Progenitor cell of endocrine pancreas (in vitro differentiated cells): ENCODE results near the gene HK1. TPM values are rescaled to one million over a fixed set of nuclear protein-coding genes. Genes with fewer than 3 reads are reported as not detected.
"Not testable (repeated sequence)": the region's sequence is repeated elsewhere in the genome, so short reads cannot be mapped to it uniquely, and the experiment has no call there.

Source experiments
- DNase-seq: peaks from one replicate; pipeline ENCODE4 v3.0.0; 2021; ENCODE audit warnings: low spot score; ENCODE audit not compliant: unreplicated experiment
- H3K27ac Mint-ChIP-seq: 2 replicates; pipeline ENCODE4 v1.8.0; 2021; ENCODE audit warnings: mild to moderate bottlenecking, moderate library complexity, mixed read lengths
- H3K27me3 Mint-ChIP-seq: 2 replicates; pipeline ENCODE4 v1.8.0; 2021; ENCODE audit warnings: mixed read lengths
- H3K36me3 Mint-ChIP-seq: 2 replicates; pipeline ENCODE4 v1.8.0; 2022; ENCODE audit warnings: mixed read lengths; ENCODE audit not compliant: insufficient read depth
- H3K4me1 Mint-ChIP-seq: 2 replicates; pipeline ENCODE4 v1.8.0; 2021; ENCODE audit warnings: low read depth, mixed read lengths
- H3K4me3 Mint-ChIP-seq: 2 replicates; pipeline ENCODE4 v1.8.0; 2021; ENCODE audit warnings: low read depth, mild to moderate bottlenecking, moderate library complexity, mixed read lengths
- H3K9me3 Mint-ChIP-seq: 2 replicates; pipeline ENCODE4 v1.8.0; 2021; ENCODE audit warnings: low read depth, mixed read lengths
- total RNA-seq: library from RNA; stranded (reverse); gene quantifications from 2 replicates; pipeline ENCODE4 v1.2.1, GENCODE V29; 2021
- TF ChIP-seq, protein P1 (sequence below): fragments of 200-600 bp; sonication (generic); IDR thresholded peaks from one replicate; pipeline ENCODE4 v1.5.0; 2021; ENCODE audit warnings: antibody characterized with exemption, mild to moderate bottlenecking; ENCODE audit not compliant: unreplicated experiment

The HK1 gene
- total RNA-seq, 1 donor from 2014 or later: 32.5 TPM

- no peak for DNase-seq
These were observed 50.1 kb downstream of the HK1 start for GRCh38 chr10:69328380-69328735.

DNA sequence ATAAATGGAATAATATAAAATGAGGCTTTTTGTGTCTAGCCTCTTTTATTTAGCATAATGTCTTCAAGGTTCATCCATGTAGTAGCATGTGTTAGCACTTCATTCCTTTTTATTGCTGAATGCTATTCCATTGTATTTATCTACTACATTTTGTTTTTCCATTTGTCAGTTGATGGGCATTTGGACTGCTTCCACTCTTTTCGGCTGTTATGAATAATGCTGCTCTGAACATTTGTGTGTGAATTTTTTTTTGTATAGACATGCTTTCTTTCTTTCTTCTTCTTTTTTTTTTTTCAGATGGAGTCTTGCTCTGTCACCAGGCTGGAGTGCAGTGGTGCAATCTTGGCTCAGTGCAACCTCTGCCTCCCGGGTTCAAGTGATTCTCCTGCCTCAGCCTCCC, 50.6 kb downstream of the HK1 start:
- H3K4me3 Mint-ChIP-seq, H3K9me3 Mint-ChIP-seq, H3K27ac Mint-ChIP-seq, H3K36me3 Mint-ChIP-seq, DNase-seq: not testable (repeated sequence)
- peaks cover 18% of the 10 kb centered on the region for H3K4me1 Mint-ChIP-seq
- peaks cover 21% of the 10 kb centered on the region for H3K27me3 Mint-ChIP-seq

More at GRCh38 chr10:69328380-69328735, 50.1 kb downstream of the HK1 start:
- peaks cover 15% of the 10 kb centered on the region for H3K4me1 Mint-ChIP-seq
- TF ChIP-seq, protein P1, sequence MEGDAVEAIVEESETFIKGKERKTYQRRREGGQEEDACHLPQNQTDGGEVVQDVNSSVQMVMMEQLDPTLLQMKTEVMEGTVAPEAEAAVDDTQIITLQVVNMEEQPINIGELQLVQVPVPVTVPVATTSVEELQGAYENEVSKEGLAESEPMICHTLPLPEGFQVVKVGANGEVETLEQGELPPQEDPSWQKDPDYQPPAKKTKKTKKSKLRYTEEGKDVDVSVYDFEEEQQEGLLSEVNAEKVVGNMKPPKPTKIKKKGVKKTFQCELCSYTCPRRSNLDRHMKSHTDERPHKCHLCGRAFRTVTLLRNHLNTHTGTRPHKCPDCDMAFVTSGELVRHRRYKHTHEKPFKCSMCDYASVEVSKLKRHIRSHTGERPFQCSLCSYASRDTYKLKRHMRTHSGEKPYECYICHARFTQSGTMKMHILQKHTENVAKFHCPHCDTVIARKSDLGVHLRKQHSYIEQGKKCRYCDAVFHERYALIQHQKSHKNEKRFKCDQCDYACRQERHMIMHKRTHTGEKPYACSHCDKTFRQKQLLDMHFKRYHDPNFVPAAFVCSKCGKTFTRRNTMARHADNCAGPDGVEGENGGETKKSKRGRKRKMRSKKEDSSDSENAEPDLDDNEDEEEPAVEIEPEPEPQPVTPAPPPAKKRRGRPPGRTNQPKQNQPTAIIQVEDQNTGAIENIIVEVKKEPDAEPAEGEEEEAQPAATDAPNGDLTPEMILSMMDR: no peak
- no peaks in the 10 kb centered on the region for H3K36me3 Mint-ChIP-seq
- no peaks in the 10 kb centered on the region for H3K9me3 Mint-ChIP-seq
- no peak overlapping the region for H3K4me3 Mint-ChIP-seq
- H3K27me3 Mint-ChIP-seq: peaks cover 21% of the 10 kb centered on the region
- H3K27ac Mint-ChIP-seq: no peak overlapping the region

- H3K27me3 Mint-ChIP-seq: peaks cover 21% of the 10 kb centered on the region
- H3K4me1 Mint-ChIP-seq: peaks cover 26% of the 10 kb centered on the region
- TF ChIP-seq, protein P1: no peak
- DNase-seq: no peak
- no peaks in the 10 kb centered on the region for H3K36me3 Mint-ChIP-seq
- H3K27ac Mint-ChIP-seq: no peak overlapping the region
- H3K9me3 Mint-ChIP-seq: no peaks in the 10 kb centered on the region
- no peak overlapping the region for H3K4me3 Mint-ChIP-seq
These were observed 51.5 kb downstream of the HK1 start for GRCh38 chr10:69329721-69330178.

GRCh38 chr10:69331161-69331560, 52.9 kb downstream of the HK1 start:
- TF ChIP-seq, protein P1: no peak
- peaks cover 27% of the 10 kb centered on the region for H3K4me1 Mint-ChIP-seq

DNA sequence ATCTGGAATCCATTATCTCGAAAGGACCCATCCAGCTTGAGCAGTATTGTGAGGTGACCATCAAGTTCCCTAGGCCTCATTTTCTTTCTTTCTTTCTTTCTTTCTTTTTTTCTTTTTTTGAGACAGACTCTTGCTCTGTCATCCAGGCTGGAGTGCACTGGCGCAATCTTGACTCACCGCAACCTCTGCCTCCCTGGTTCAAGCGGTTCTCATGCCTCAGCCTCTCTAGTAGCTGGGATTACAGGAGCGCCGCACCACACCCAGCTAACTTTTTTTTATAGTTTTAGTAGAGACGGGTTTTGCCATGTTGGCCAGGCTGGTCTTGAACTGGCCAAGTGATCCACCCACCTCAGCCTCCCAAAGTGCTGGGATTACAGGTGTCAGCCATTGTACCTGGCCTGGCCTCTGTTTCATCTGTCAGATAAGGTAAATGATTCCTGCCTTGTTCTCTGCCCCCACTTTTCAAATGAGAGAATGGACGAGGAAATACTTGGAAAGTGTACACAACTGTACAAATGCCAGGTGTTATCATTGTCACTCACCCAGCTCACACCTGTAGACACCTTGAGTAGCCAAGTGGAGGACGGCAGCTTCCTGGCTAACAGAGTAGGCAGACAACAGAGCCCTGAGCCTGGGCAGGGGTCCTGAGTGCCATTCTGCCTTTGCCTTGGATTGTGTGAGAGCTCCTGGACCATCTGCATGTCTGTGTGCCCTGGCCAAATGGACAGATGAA, 54.1 kb downstream of the HK1 start:
- Mint-ChIP-seq H3K4me1 (peaks cover 28% of the 10 kb centered on the region), H3K4me3 (peak overlapping the region; percentile 25), H3K9me3 (no peaks in the 10 kb centered on the region), H3K27me3 (peaks cover 15% of the 10 kb centered on the region), H3K36me3 (no peaks in the 10 kb centered on the region), H3K27ac (peak overlapping the region; percentile 95)
- DNase-seq: no peak
- TF ChIP-seq, protein P1: no peak

More at GRCh38 chr10:69331161-69331560, 52.9 kb downstream of the HK1 start:
- Mint-ChIP-seq H3K27me3 (peaks cover 19% of the 10 kb centered on the region), H3K36me3 (no peaks in the 10 kb centered on the region), H3K4me3 (no peak overlapping the region), H3K9me3 (no peaks in the 10 kb centered on the region), H3K27ac (no peak overlapping the region)
- no peak for DNase-seq

DNA sequence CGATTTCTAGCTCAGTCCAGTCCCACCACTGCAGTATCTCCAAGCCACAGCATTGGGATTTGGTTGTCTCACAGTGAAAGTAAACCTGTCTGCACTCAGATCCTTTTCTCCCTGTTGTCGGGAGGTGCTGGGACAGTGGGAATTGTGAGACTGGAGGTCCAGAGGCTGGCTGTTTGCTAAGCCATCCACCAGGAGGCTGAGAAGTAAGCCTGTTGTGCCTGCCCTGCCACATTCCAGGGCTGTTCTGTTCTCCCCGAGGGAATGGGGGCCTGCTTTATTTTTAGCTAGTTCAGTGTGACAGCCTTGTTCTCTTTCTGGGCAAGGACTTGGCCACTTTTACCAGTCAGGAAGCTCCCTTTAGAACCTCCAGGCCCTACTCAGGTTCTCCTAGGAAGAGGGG, 54.9 kb downstream of the HK1 start:
- H3K36me3 Mint-ChIP-seq: no peaks in the 10 kb centered on the region
- peak overlapping the region; percentile 95 for H3K27ac Mint-ChIP-seq
- H3K4me3 Mint-ChIP-seq: no peak overlapping the region
- H3K27me3 Mint-ChIP-seq: peaks cover 10% of the 10 kb centered on the region
- peaks cover 31% of the 10 kb centered on the region for H3K4me1 Mint-ChIP-seq
- TF ChIP-seq, protein P1: peak; percentile 54
- H3K9me3 Mint-ChIP-seq: no peaks in the 10 kb centered on the region
- peak; percentile 34 for DNase-seq

GRCh38 chr10:69333865-69334301, 55.6 kb downstream of the HK1 start:
- H3K36me3 Mint-ChIP-seq, H3K27me3 Mint-ChIP-seq, H3K4me3 Mint-ChIP-seq, DNase-seq, H3K9me3 Mint-ChIP-seq: not testable (repeated sequence)
- Mint-ChIP-seq H3K27ac (peak overlapping the region; percentile 95), H3K4me1 (peaks cover 31% of the 10 kb centered on the region)
